ENCODE results near the gene SP5. TPM values are rescaled to one million over a fixed set of nuclear protein-coding genes. Genes with fewer than 3 reads are reported as not detected.

Gene SP5
- total and polyA plus RNA-seq, 10 of the 15 experiments (the other 5 are each of a cell fraction or from before 2014, with no cell fraction given) = not detected

- H3K27me3 ChIP-seq (replicated peaks in 1 of 2; ENCODE audit: control insufficient read depth in 2 of 2, insufficient read depth in 2 of 2, low read length in 1 of 2) = peaks cover 29 to 39% of the 10 kb centered on the region in 2 experiments
- no peaks in the 10 kb centered on the region for H3K36me3 ChIP-seq (ENCODE audit: control insufficient read depth in 2 of 2, insufficient read depth in 2 of 2, low read length in 1 of 2)
- no TSS peak for BruUV-seq (replicated peaks)
- H3K4me2 ChIP-seq (ENCODE audit: control insufficient read depth, insufficient read depth) = 0 out of 2 replicates have a peak overlapping the region, but pooled peaks have one; percentile 25
- no peaks in the 10 kb centered on the region; the same call in 1 of the 2 replicates for H4K20me1 ChIP-seq (ENCODE audit: control insufficient read depth, insufficient read depth)
- ChIA-PET SMC1A (ENCODE audit: uncharacterized antibody, unreplicated experiment) (no interaction called here), POLR2A (no interaction called here), RAD21 (ENCODE audit: unreplicated experiment) (interaction anchor here (1.3 kb wide), 1 partner anchor 37 kb away, joined by 3 read pairs; no protein-coding TSS in a partner anchor), CTCF (interaction anchor here (0.6 to 1.3 kb wide), 5 partner anchors 32 to 389 kb away, joined by 3 to 4 read pairs (median 3); no protein-coding TSS in a partner anchor)
- in situ Hi-C loops (cut with MboI) (no loop called here), intact Hi-C loops (cut with micrococcal nuclease; ENCODE audit: unreplicated experiment) (loop anchor here (5.0 kb wide), 2 partner anchors 309 to 479 kb away; no protein-coding TSS in a partner anchor)
- no peak; the same call in 2 of the 3 replicates for ATAC-seq
- no peaks in the 10 kb centered on the region for H3K79me2 ChIP-seq (ENCODE audit: control insufficient read depth, insufficient read depth, low read length)
- H3K4me1 ChIP-seq (ENCODE audit: control insufficient read depth, insufficient read depth, low read length) = no peaks in the 10 kb centered on the region; the same call in 1 of the 2 replicates
- H3K9me3 ChIP-seq (replicated peaks; ENCODE audit: control insufficient read depth, insufficient read depth, low read length) = no peaks in the 10 kb centered on the region; the same call in 2 of the 3 replicates
- H3K27ac ChIP-seq (ENCODE audit: control insufficient read depth, insufficient read depth) = no peak overlapping the region
- no peak overlapping the region for H3K9ac ChIP-seq (ENCODE audit: control insufficient read depth, insufficient read depth, low read length)
- no peak for FAIRE-seq
- WGBS (ENCODE audit: insufficient coverage, insufficient replicate concordance, low lambda C conversion rate, missing lambda C conversion rate) = 26% methylated on average over 52 of the region's 95 CpGs
- H2AFZ ChIP-seq (ENCODE audit: control insufficient read depth, low read depth, low read length) = no peak overlapping the region
- no peak for DNase-seq (ENCODE audit: low read depth, low spot score)
- TF ChIP-seq MAX (IDR thresholded peaks at IDR 0.05; ENCODE audit: low read depth, low read length) (no peak), ATF7 (IDR thresholded peaks at IDR 0.05; ENCODE audit: low read depth) (no peak), POLR2A (IDR thresholded peaks at IDR 0.05; ENCODE audit: low read depth, low read length) (no peak), ESRRA (IDR thresholded peaks at IDR 0.05; ENCODE audit: low read length) (no peak), RFX5 (IDR thresholded peaks at IDR 0.05; ENCODE audit: low read depth, low read length) (no peak), RAD21 (IDR thresholded peaks at IDR 0.05; ENCODE audit: insufficient read depth, low read depth, low read length) (no peak), CREB1 (IDR thresholded peaks at IDR 0.05; ENCODE audit: low read depth) (no peak), NR2C1 (IDR thresholded peaks at IDR 0.05) (no peak), CHD2 (IDR thresholded peaks at IDR 0.05; ENCODE audit: borderline replicate concordance, low read depth, low read length) (no peak), SIN3A (IDR thresholded peaks at IDR 0.05; ENCODE audit: low read depth, low read length) (no peak), POLR2AphosphoS5 (IDR thresholded peaks at IDR 0.05; ENCODE audit: low read length) (no peak), SMAD5 (IDR thresholded peaks at IDR 0.05; ENCODE audit: low read depth) (no peak), RAD51 (IDR thresholded peaks at IDR 0.05) (no peak)
- no peak overlapping the region for H3K4me3 ChIP-seq
These were observed 1.0 kb downstream of the SP5 start for GRCh38 chr2:170715932-170716777.

All from GM12878 (cell line).